ENCODE data around the gene AAGAB. TPM values are rescaled to one million over a fixed set of nuclear protein-coding genes. Genes with fewer than 3 reads are reported as not detected.

The AAGAB gene
- total RNA-seq, 1 experiment from 2014 or later, result 40.1 TPM

DNA sequence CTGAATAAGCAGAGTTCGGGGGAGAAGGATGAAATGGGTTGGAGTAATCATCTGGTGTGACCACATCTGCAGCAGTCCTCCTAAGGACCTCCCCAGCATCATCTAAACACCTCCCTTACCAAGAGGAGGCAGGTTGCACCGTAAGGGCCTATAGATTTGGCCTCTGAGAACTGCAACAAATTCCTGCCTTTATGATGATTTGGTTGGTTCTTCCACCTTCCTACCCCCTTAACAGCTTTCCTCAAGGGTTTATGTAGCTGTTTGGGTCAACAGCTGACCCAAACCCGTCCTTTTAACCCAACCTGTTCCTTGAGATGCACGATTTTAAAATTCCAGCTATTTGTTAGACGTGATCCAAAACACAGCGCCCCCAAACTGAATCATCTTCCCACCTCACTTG is 58.2 kb downstream of the AAGAB start:
- Mint-ChIP-seq H3K27ac (no peak overlapping the region), H3K4me1 (peaks cover 9 to 18% of the 10 kb centered on the region in 2 experiments), H3K4me3 (no peak overlapping the region), H3K9me3 (no peaks in the 10 kb centered on the region), H3K36me3 (ENCODE audit: insufficient read depth in 1 of 3, low read depth in 3 of 3) (peaks cover 0 to 28% (median 4%) of the 10 kb centered on the region in 3 experiments; a peak in 5 of 7 replicates), H3K27me3 (ENCODE audit: low read depth) (no peaks in the 10 kb centered on the region)
- Histone ChIP-seq H3K79me1 (ENCODE audit: insufficient read depth, low read depth, low read length, poor library complexity, severe bottlenecking) (no peaks in the 10 kb centered on the region), H2BK15ac (ENCODE audit: low read depth, low read length) (no peak overlapping the region), H3K23ac (ENCODE audit: insufficient read length, low read depth, low read length) (no peak overlapping the region), H3K9me3 (ENCODE audit: control insufficient read depth, low read depth, low read length) (no peaks in the 10 kb centered on the region), H3K79me2 (ENCODE audit: insufficient read depth, low read length) (no peaks in the 10 kb centered on the region), H3K4me2 (ENCODE audit: insufficient read depth, insufficient read length, low read length) (no peak overlapping the region), H3K4ac (ENCODE audit: low read depth, low read length) (no peak overlapping the region), H3K23me2 (ENCODE audit: insufficient read length, low read depth, low read length, poor library complexity, severe bottlenecking) (no peaks in the 10 kb centered on the region), H2AFZ (ENCODE audit: low read length) (no peak overlapping the region), H4K91ac (ENCODE audit: insufficient read length, low read depth, low read length) (no peak overlapping the region), H3K27ac (ENCODE audit: insufficient read length, low read depth, low read length) (no peak overlapping the region), H3K27me3 (ENCODE audit: insufficient read depth, low read length) (no peaks in the 10 kb centered on the region), H2BK120ac (ENCODE audit: low read depth, low read length, poor library complexity, severe bottlenecking) (no peak overlapping the region), H2BK20ac (ENCODE audit: low read depth, low read length, poor library complexity, severe bottlenecking) (no peak overlapping the region), H3K9ac (ENCODE audit: extremely low read depth, insufficient read length, low read length) (no peak overlapping the region), H2BK5ac (ENCODE audit: insufficient read length, low read length) (no peak overlapping the region), H3K18ac (ENCODE audit: insufficient read length, low read depth, low read length) (no peak overlapping the region), H4K5ac (ENCODE audit: insufficient read length, low read depth, low read length) (no peak overlapping the region), H3T11ph (ENCODE audit: low read length) (no peak overlapping the region), H2BK12ac (ENCODE audit: insufficient read length, low read depth, low read length) (no peak overlapping the region), H3K4me1 (ENCODE audit: insufficient read depth, low read length) (peaks cover 8% of the 10 kb centered on the region; the same call in 1 of the 2 replicates), H4K20me1 (ENCODE audit: control insufficient read depth, insufficient read depth, insufficient read length) (no peaks in the 10 kb centered on the region), H2AK5ac (ENCODE audit: insufficient read length, low read length) (no peak overlapping the region), H3K56ac (ENCODE audit: insufficient read length, low read depth, low read length) (no peak overlapping the region), H3K14ac (ENCODE audit: insufficient read depth, low read length) (no peak overlapping the region), H4K8ac (replicated peaks; ENCODE audit: insufficient read length, low read depth, low read length) (no peak overlapping the region)
- no CpG with 5 or more reads among the region's 6 CpGs for WGBS (ENCODE audit: extremely low coverage, insufficient read length, low lambda C conversion rate)
- TF ChIP-seq CTCF (conservative IDR thresholded peaks at IDR 0.05), result no peak
- DNase-seq, result no peak
